NCI-H82 (cell line): ENCODE measurements around the gene CLCN1.
"Not testable (repeated sequence)": the region's sequence is repeated elsewhere in the genome, so short reads cannot be mapped to it uniquely, and the experiment has no call there.

Experiments used
- DNase-seq: peaks from one replicate; lab custom pipeline; 2025; lab: John Stamatoyannopoulos, UW

CLCN1 gene

GRCh38 chr7:143384661-143385631 is 69.0 kb downstream of the CLCN1 start:
- DNase-seq, result no peak

GRCh38 chr7:143385891-143386781 is 70.2 kb downstream of the CLCN1 start:
- no peak for DNase-seq

GRCh38 chr7:143387156-143387975 is 71.5 kb downstream of the CLCN1 start:
- no peak for DNase-seq

GRCh38 chr7:143388051-143388450 is 72.1 kb downstream of the CLCN1 start:
- no peak for DNase-seq

- no peak for DNase-seq
Measured at GRCh38 chr7:143388491-143389101, 72.7 kb downstream of the CLCN1 start.

- DNase-seq, result no peak
Measured at GRCh38 chr7:143389316-143390103, 73.6 kb downstream of the CLCN1 start.

- no peak for DNase-seq
Measured at GRCh38 chr7:143390104-143390772, 74.3 kb downstream of the CLCN1 start.

- no peak for DNase-seq
Measured at GRCh38 chr7:143390773-143391317, 74.9 kb downstream of the CLCN1 start.

GRCh38 chr7:143391462-143392404 is 75.8 kb downstream of the CLCN1 start:
- no peak for DNase-seq

- not testable (repeated sequence) for DNase-seq
Measured at GRCh38 chr7:143392427-143392826, 76.5 kb downstream of the CLCN1 start.

GRCh38 chr7:143392875-143393266 is 77.0 kb downstream of the CLCN1 start:
- DNase-seq, result no peak

- no peak for DNase-seq
Measured at GRCh38 chr7:143393267-143394041, 77.5 kb downstream of the CLCN1 start.

- no peak for DNase-seq
Measured at GRCh38 chr7:143394068-143394467, 78.2 kb downstream of the CLCN1 start.

- no peak for DNase-seq
Measured at GRCh38 chr7:143394777-143395176, 78.9 kb downstream of the CLCN1 start.

- peak; percentile 16 for DNase-seq
Measured at GRCh38 chr7:143395187-143396149, 79.6 kb downstream of the CLCN1 start.

- DNase-seq, result no peak
Measured at GRCh38 chr7:143396182-143396581, 80.3 kb downstream of the CLCN1 start.
